Astrocyte (in vitro differentiated cells and primary cell): Measurements from ENCODE around the gene SLC6A9. TPM values are rescaled to one million over a fixed set of nuclear protein-coding genes. Genes with fewer than 3 reads are reported as not detected.

Source experiments
- DNase-seq: peaks from one replicate; pipeline ENCODE4 v3.0.0-alpha.2; 2010; ENCODE audit warnings: low read depth
- FAIRE-seq: peaks from 2 replicates; lab custom pipeline; 2011; peaks lifted over from hg19 to GRCh38; lab: Jason Lieb, UNC
- H2AFZ ChIP-seq: 2 replicates; pipeline ENCODE4 v1.6.0; 2012; ENCODE audit warnings: low read depth, low read length, inconsistent platforms
- H3K27ac ChIP-seq: 2 replicates; pipeline ENCODE4 v1.5.1; 2011; ENCODE audit warnings: low read depth, low read length, inconsistent platforms
- H3K27me3 ChIP-seq: 2 replicates; pipeline ENCODE4 v1.6.0; 2011; ENCODE audit warnings: low read length, inconsistent platforms; ENCODE audit not compliant: insufficient read depth
- H3K36me3 ChIP-seq: 2 replicates; pipeline ENCODE4 v1.5.1; 2011; ENCODE audit warnings: low read length, inconsistent platforms; ENCODE audit not compliant: insufficient read depth
- H3K4me1 ChIP-seq: 2 replicates; pipeline ENCODE4 v1.5.1; 2011; ENCODE audit warnings: low read length, inconsistent platforms; ENCODE audit not compliant: insufficient read depth
- H3K4me2 ChIP-seq: 2 replicates; pipeline ENCODE4 v1.6.0; 2012; ENCODE audit warnings: low read length, inconsistent platforms
- H3K4me3 ChIP-seq: 2 replicates; pipeline ENCODE4 v1.5.1; 2011; ENCODE audit warnings: low read depth, mild to moderate bottlenecking, low read length, inconsistent platforms; ENCODE audit not compliant: insufficient read depth
- H3K79me2 ChIP-seq: 2 replicates; pipeline ENCODE4 v1.6.0; 2012; ENCODE audit warnings: mild to moderate bottlenecking, low read length, inconsistent platforms; ENCODE audit not compliant: insufficient read depth
- H3K9ac ChIP-seq: 2 replicates; pipeline ENCODE4 v1.6.0; 2012; ENCODE audit warnings: mild to moderate bottlenecking, low read length, inconsistent platforms
- H3K9me3 ChIP-seq: 2 replicates; pipeline ENCODE4 v1.5.1; 2012; ENCODE audit warnings: low read depth, mild to moderate bottlenecking, low read length, inconsistent platforms; ENCODE audit not compliant: insufficient read depth
- H4K20me1 ChIP-seq: 2 replicates; pipeline ENCODE4 v1.6.0; 2012; ENCODE audit warnings: low read length, inconsistent platforms; ENCODE audit not compliant: insufficient read depth
- H3K27ac Mint-ChIP-seq: one replicate; pipeline ENCODE4 v1.8.0; 2021; ENCODE audit warnings: mild to moderate bottlenecking, mixed read lengths; ENCODE audit not compliant: unreplicated experiment
- H3K27me3 Mint-ChIP-seq: one replicate; pipeline ENCODE4 v1.8.0; 2021; ENCODE audit warnings: low read depth, mixed read lengths; ENCODE audit not compliant: unreplicated experiment
- H3K36me3 Mint-ChIP-seq: one replicate; pipeline ENCODE4 v1.8.0; 2021; ENCODE audit warnings: low read depth, mixed read lengths; ENCODE audit not compliant: unreplicated experiment
- H3K4me1 Mint-ChIP-seq: one replicate; pipeline ENCODE4 v1.8.0; 2021; ENCODE audit warnings: low read depth, mixed read lengths; ENCODE audit not compliant: unreplicated experiment
- H3K4me3 Mint-ChIP-seq: one replicate; pipeline ENCODE4 v1.8.0; 2021; ENCODE audit warnings: mild to moderate bottlenecking, moderate library complexity, mixed read lengths; ENCODE audit not compliant: unreplicated experiment
- H3K9me3 Mint-ChIP-seq: one replicate; pipeline ENCODE4 v1.8.0; 2021; ENCODE audit warnings: mild to moderate bottlenecking, mixed read lengths; ENCODE audit not compliant: unreplicated experiment
- CTCF ChIP-seq: IDR thresholded peaks from 2 replicates; pipeline ENCODE4 v1.5.1; 2011; ENCODE audit warnings: low read depth, mild to moderate bottlenecking, inconsistent platforms, low read length, moderate library complexity; ENCODE audit not compliant: insufficient read depth
- EZH2 ChIP-seq: IDR thresholded peaks from 2 replicates; pipeline ENCODE4 v1.6.1; 2012; ENCODE audit warnings: mild to moderate bottlenecking, low read length, inconsistent platforms; ENCODE audit not compliant: insufficient read depth
- total RNA-seq: library from RNA; stranded (reverse); gene quantifications from 2 replicates; pipeline ENCODE4 v1.2.1, GENCODE V29; 2021

The SLC6A9 gene
- total RNA-seq, 1 donor from 2014 or later: 45.2 TPM

GRCh38 chr1:44034976-44035716 lies 3.9 kb upstream of the SLC6A9 start:
- Histone ChIP-seq H3K27ac (no peak overlapping the region), H3K4me2 (no peak overlapping the region), H3K27me3 (no peaks in the 10 kb centered on the region), H3K79me2 (no peaks in the 10 kb centered on the region), H2AFZ (no peak overlapping the region), H3K4me1 (no peaks in the 10 kb centered on the region), H3K9me3 (no peaks in the 10 kb centered on the region), H3K9ac (no peak overlapping the region), H4K20me1 (no peaks in the 10 kb centered on the region), H3K4me3 (no peak overlapping the region), H3K36me3 (no peaks in the 10 kb centered on the region)
- Mint-ChIP-seq H3K4me3 (no peak overlapping the region), H3K36me3 (no peaks in the 10 kb centered on the region), H3K27ac (peak overlapping the region; percentile 34), H3K4me1 (peaks cover 2% of the 10 kb centered on the region), H3K27me3 (peaks cover 5% of the 10 kb centered on the region), H3K9me3 (no peaks in the 10 kb centered on the region)
- no peak for DNase-seq
- FAIRE-seq: no peak
- TF ChIP-seq EZH2: no peak
- no peak for TF ChIP-seq CTCF

- Mint-ChIP-seq H3K4me1 (peaks cover 6% of the 10 kb centered on the region), H3K27ac (no peak overlapping the region), H3K36me3 (no peaks in the 10 kb centered on the region), H3K27me3 (peaks cover 5% of the 10 kb centered on the region), H3K9me3 (no peaks in the 10 kb centered on the region), H3K4me3 (no peak overlapping the region)
- no peak overlapping the region for H3K9ac ChIP-seq
- DNase-seq (no peak), FAIRE-seq (no peak)
- H3K36me3 ChIP-seq: no peaks in the 10 kb centered on the region
- H3K4me1 ChIP-seq: peaks cover 7% of the 10 kb centered on the region
- TF ChIP-seq CTCF (no peak), EZH2 (no peak)
- no peaks in the 10 kb centered on the region for H4K20me1 ChIP-seq
- H3K27ac ChIP-seq: no peak overlapping the region
- H3K4me3 ChIP-seq: no peak overlapping the region
- no peak overlapping the region for H3K4me2 ChIP-seq
- no peaks in the 10 kb centered on the region for H3K79me2 ChIP-seq
- H3K27me3 ChIP-seq: no peaks in the 10 kb centered on the region
- H2AFZ ChIP-seq: no peak overlapping the region
- no peaks in the 10 kb centered on the region for H3K9me3 ChIP-seq
Measured at GRCh38 chr1:44034423-44034822, 3.2 kb upstream of the SLC6A9 start.

GRCh38 chr1:44033756-44034155 lies 2.5 kb upstream of the SLC6A9 start:
- H3K36me3 Mint-ChIP-seq: no peaks in the 10 kb centered on the region
- H3K4me1 Mint-ChIP-seq: peaks cover 12% of the 10 kb centered on the region
- Histone ChIP-seq H3K4me3 (no peak overlapping the region), H3K4me1 (peaks cover 13% of the 10 kb centered on the region), H3K4me2 (no peak overlapping the region), H3K36me3 (no peaks in the 10 kb centered on the region), H3K79me2 (no peaks in the 10 kb centered on the region), H3K27me3 (no peaks in the 10 kb centered on the region), H3K9ac (no peak overlapping the region), H4K20me1 (no peaks in the 10 kb centered on the region), H2AFZ (no peak overlapping the region), H3K27ac (no peak overlapping the region), H3K9me3 (no peaks in the 10 kb centered on the region)
- no peak overlapping the region for H3K27ac Mint-ChIP-seq
- no peak for TF ChIP-seq EZH2
- TF ChIP-seq CTCF: no peak
- no peak for DNase-seq
- H3K27me3 Mint-ChIP-seq: peaks cover 5% of the 10 kb centered on the region
- no peak for FAIRE-seq
- H3K4me3 Mint-ChIP-seq: no peak overlapping the region
- H3K9me3 Mint-ChIP-seq: no peaks in the 10 kb centered on the region
